HCT116 (cell line): ENCODE measurements around the gene DPP9. TPM values are rescaled to one million over a fixed set of nuclear protein-coding genes. Genes with fewer than 3 reads are reported as not detected.

Source experiments
- microRNA-seq: library from miRNA; unstranded; fragments of <30 nt; microRNA quantifications from one replicate; pipeline ENCODE4, GENCODE V29; 2016; ENCODE audit warnings: borderline number of aligned reads
- total RNA-seq: library from RNA; stranded (reverse); gene quantifications from one replicate; pipeline ENCODE4 v1.2.1, GENCODE V29; 2021; ENCODE audit not compliant: unreplicated experiment

DPP9 gene
- total RNA-seq, 1 experiment from 2014 or later: 67.6 TPM

Small RNA genes lying within 50 kb of the gene (microRNA-seq; reads per million reads assigned to microRNA genes)
- 16.5 reads per million, percentile 39 among the genes with 10 or more reads in this experiment for gene MIR7-3

Other genes starting within 250 kb of the DPP9 start
- 2.3 TPM for gene PLIN4, start 205.4 kb downstream of the DPP9 start, total RNA-seq
- gene PLIN5, start 188.6 kb downstream of the DPP9 start, total RNA-seq: 8.1 TPM
- 1.3 TPM for gene LRG1, start 183.8 kb downstream of the DPP9 start, total RNA-seq
- 58.4 TPM for gene SEMA6B, start 164.2 kb downstream of the DPP9 start, total RNA-seq
- gene TNFAIP8L1, start 84.3 kb downstream of the DPP9 start, total RNA-seq: 22.2 TPM
- 110 TPM for gene MYDGF, start 53.5 kb downstream of the DPP9 start, total RNA-seq
- 17.7 TPM for gene FEM1A, start 67.9 kb upstream of the DPP9 start, total RNA-seq
- 28.7 TPM for gene TICAM1, start 107.9 kb upstream of the DPP9 start, total RNA-seq
- gene PLIN3, start 143.8 kb upstream of the DPP9 start, total RNA-seq: 207 TPM
- gene ARRDC5, start 179.1 kb upstream of the DPP9 start, total RNA-seq: not detected
- gene UHRF1, start 185.7 kb upstream of the DPP9 start, total RNA-seq: 109 TPM
- 35.9 TPM for gene KDM4B, start 245.3 kb upstream of the DPP9 start, total RNA-seq